ENCODE measurements around the gene RBM19. TPM values are rescaled to one million over a fixed set of nuclear protein-coding genes. Genes with fewer than 3 reads are reported as not detected.
A peak's percentile ranks its signal among the peaks of the same experiment; 100 is the strongest.

The RBM19 gene
- total and polyA plus RNA-seq, 2 of the 4 experiments (the other 2 are of a cell fraction): 18.7 to 19.2 TPM

DNA sequence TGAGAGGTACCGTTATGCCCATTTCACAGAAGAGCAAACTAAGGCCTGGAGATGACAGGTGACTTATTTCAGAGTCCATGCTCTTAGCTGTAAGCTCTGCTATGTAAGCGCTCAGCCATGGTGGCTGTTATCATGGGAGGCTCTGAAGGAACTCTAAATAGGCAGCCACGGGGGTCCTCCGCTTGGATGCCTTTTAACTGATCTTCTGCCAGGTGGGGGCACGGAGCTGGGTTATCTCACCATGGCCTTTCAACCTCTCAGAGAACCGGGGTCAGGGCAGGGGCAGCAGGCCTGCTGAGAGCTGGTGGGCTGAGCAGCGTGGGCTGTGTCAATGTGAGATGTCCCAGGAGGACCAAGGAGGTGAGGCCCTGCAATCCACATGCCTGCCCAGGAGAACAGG is 49.7 kb upstream of the RBM19 start (continued):
- TF ChIP-seq, protein P1, sequence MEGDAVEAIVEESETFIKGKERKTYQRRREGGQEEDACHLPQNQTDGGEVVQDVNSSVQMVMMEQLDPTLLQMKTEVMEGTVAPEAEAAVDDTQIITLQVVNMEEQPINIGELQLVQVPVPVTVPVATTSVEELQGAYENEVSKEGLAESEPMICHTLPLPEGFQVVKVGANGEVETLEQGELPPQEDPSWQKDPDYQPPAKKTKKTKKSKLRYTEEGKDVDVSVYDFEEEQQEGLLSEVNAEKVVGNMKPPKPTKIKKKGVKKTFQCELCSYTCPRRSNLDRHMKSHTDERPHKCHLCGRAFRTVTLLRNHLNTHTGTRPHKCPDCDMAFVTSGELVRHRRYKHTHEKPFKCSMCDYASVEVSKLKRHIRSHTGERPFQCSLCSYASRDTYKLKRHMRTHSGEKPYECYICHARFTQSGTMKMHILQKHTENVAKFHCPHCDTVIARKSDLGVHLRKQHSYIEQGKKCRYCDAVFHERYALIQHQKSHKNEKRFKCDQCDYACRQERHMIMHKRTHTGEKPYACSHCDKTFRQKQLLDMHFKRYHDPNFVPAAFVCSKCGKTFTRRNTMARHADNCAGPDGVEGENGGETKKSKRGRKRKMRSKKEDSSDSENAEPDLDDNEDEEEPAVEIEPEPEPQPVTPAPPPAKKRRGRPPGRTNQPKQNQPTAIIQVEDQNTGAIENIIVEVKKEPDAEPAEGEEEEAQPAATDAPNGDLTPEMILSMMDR (conservative IDR thresholded peaks at IDR 0.05; ENCODE audit: low read depth, low read length): no peak
- TF ChIP-seq RAD21 (IDR thresholded peaks at IDR 0.05; ENCODE audit: low read length) (no peak), MAFK (IDR thresholded peaks at IDR 0.05; ENCODE audit: low read depth, low read length) (no peak)

DNA sequence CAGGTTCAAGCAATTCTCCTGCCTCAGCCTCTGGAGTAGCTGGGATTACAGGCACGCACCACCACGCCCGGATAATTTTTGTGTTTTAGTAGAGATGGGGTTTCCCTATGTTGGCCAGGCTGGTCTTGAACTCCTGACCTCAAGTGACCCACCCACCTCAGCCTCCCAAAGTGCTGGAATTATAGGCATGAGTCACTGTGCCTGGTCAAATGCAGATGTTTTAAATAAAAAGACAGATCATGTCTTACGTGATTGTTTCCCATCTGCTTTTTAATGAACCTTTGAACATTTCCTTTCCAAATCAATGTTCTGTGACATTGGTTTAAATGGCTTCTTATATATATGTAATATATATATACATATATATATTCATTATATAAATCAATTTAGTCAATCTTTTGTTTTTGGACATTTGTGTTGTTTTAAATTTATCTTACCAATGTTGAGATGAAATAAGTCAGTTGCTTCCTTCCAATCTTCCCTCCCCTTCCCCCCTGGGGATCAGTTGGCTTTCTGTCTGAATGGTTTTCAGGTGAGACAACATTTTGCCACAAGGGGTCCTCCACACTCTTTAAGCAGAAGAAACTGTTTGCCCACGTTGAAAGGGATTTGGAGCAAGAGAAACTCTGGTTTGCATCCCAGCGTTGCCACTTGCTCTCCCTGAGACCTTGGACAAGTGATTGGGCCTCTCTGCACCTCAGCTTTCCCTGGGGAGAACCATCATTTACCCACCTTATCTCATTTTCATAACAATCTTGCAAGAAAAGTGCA is 47.6 kb upstream of the RBM19 start:
- no TSS peak for BruUV-seq (replicated peaks)
- CTCF ChIA-PET: interaction anchor here (0.8 to 1.1 kb wide), 2 partner anchors 47 to 494 kb away, joined by 3 read pairs; no protein-coding TSS in a partner anchor
- intact Hi-C loops (cut with micrococcal nuclease): no loop called here

More for the DNA sequence above, 47.6 kb upstream of the RBM19 start:
- Histone ChIP-seq H3K18ac (ENCODE audit: low read depth, low read length) (no peak overlapping the region), H3K27ac (ENCODE audit: insufficient read depth, low read length) (no peak overlapping the region), H3K36me3 (ENCODE audit: control insufficient read depth, insufficient read depth, low read length) (no peaks in the 10 kb centered on the region), H2AFZ (replicated peaks; ENCODE audit: low read length, poor library complexity) (no peak overlapping the region), H3K23ac (ENCODE audit: low read depth, low read length) (no peak overlapping the region), H3K9me3 (ENCODE audit: control insufficient read depth, insufficient read depth, low read length) (no peaks in the 10 kb centered on the region), H2BK120ac (ENCODE audit: low read depth, low read length) (no peak overlapping the region), H3K9ac (ENCODE audit: low read depth, low read length) (no peak overlapping the region), H2BK20ac (ENCODE audit: low read depth, low read length) (no peak overlapping the region), H2AK9ac (replicated peaks; ENCODE audit: low read depth, low read length, poor library complexity) (no peak overlapping the region), H4K5ac (ENCODE audit: low read depth, low read length) (no peak overlapping the region), H3K4ac (ENCODE audit: low read depth, low read length) (no peak overlapping the region), H4K20me1 (ENCODE audit: insufficient read depth, low read length) (no peaks in the 10 kb centered on the region), H4K8ac (ENCODE audit: low read depth in 2 of 2, low read length in 2 of 2) (no peak overlapping the region), H3K4me1 (ENCODE audit: control insufficient read depth, insufficient read depth, low read length) (no peaks in the 10 kb centered on the region), H2BK5ac (ENCODE audit: low read depth, low read length, poor library complexity, severe bottlenecking) (no peak overlapping the region), H3K9me1 (ENCODE audit: insufficient read depth, low read length) (no peaks in the 10 kb centered on the region), H3K4me3 (ENCODE audit: insufficient read depth, low read depth, low read length) (no peak overlapping the region), H2AK5ac (ENCODE audit: low read depth, low read length) (no peak overlapping the region), H2BK15ac (ENCODE audit: low read depth, low read length) (no peak overlapping the region), H3K56ac (ENCODE audit: extremely low read depth, insufficient read depth, low read length) (no peak overlapping the region), H3K14ac (replicated peaks; ENCODE audit: low read depth, low read length) (no peak overlapping the region), H4K91ac (ENCODE audit: insufficient read depth, low read depth, low read length) (no peak overlapping the region), H3K4me2 (ENCODE audit: low read depth, low read length) (no peak overlapping the region), H3K79me1 (ENCODE audit: low read depth in 1 of 2, low read length in 2 of 2) (no peaks in the 10 kb centered on the region), H3K27me3 (ENCODE audit: control insufficient read depth, insufficient read depth, low read length) (peaks cover 4% of the 10 kb centered on the region)
- no peak for ATAC-seq (ENCODE audit: low read depth)
- peak; percentile 37 for DNase-seq
- dilution Hi-C loops (cut with HindIII; ENCODE audit: low sequenced_read_pairs, unreplicated experiment) (no loop called here), in situ Hi-C loops (cut with MboI; ENCODE audit: low sequenced_read_pairs) (no loop called here)
- 0% methylated on average over 2 of the region's 6 CpGs; no CpG with 5 or more reads in 1 of the 2 experiments for WGBS, 2 experiments (ENCODE audit: extremely low coverage in 2 of 2, insufficient read length in 1 of 2)
- TF ChIP-seq MAZ (IDR thresholded peaks at IDR 0.05; ENCODE audit: borderline replicate concordance, low read depth, low read length) (no peak), NFE2L2 (IDR thresholded peaks at IDR 0.05; ENCODE audit: low read depth, low read length) (no peak), MXI1 (IDR thresholded peaks at IDR 0.05; ENCODE audit: borderline replicate concordance, low read depth, low read length) (no peak), RAD21 (IDR thresholded peaks at IDR 0.05; ENCODE audit: low read length) (peak; percentile 46)
- TF ChIP-seq, protein P1 (conservative IDR thresholded peaks at IDR 0.05; ENCODE audit: low read depth, low read length): peak; percentile 36
- POLR2A ChIA-PET (ENCODE audit: unreplicated experiment): no interaction called here
